ENCODE data around the gene AMBRA1.
"Not testable (repeated sequence)": the region's sequence is repeated elsewhere in the genome, so short reads cannot be mapped to it uniquely, and the experiment has no call there.

The AMBRA1 gene

DNA sequence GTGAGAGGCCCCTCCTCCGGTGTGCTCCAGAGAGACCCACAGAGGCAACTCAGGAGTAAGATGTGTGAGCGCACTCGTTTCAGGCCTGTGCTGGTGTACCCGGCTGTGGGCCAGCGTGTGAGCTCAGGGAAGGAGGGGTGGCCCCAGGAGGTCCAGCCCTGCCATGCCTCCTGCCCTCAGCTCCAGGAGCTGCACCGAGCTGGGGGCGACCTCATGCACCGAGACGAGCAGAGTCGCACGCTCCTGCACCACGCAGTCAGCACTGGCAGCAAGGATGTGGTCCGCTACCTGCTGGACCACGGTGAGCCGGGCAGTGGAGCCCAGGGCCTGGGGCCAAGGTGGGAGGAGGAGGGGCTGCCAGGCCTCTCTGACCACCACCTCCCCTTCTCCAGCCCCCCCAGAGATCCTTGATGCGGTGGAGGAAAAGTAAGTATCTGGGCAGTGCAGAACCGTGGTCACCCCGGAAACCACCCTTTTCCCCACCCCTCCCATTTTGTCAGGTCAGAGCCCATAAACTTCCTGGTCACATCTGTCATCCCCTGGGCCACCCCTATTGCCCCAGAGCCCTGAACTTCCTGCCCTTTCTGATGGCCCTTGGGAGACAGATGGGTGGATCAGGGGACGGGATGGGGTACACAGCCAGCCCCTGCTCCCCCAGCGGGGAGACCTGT, 214.9 kb downstream of the AMBRA1 start:
- DNase-seq = no peak

DNA sequence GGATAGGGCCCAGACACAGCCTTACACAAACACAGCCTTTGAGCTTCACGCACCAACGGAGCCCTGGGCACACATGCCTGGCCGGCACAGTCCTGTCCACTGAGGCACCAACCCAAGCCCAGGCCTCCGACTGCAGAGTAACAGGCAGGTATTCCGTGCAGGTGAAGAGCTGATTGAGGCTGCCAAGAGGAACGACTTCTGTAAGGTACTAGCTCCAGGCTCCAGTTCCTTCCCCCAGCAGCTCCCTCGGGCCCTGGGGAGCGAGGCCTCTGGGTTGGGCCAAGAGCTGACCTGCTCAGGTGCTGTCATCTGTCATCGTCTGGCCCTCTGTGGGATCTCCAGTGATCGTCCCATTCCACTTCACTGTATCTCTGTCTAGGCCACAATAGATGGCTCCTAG, 215.5 kb downstream of the AMBRA1 start:
- no peak for DNase-seq

DNA sequence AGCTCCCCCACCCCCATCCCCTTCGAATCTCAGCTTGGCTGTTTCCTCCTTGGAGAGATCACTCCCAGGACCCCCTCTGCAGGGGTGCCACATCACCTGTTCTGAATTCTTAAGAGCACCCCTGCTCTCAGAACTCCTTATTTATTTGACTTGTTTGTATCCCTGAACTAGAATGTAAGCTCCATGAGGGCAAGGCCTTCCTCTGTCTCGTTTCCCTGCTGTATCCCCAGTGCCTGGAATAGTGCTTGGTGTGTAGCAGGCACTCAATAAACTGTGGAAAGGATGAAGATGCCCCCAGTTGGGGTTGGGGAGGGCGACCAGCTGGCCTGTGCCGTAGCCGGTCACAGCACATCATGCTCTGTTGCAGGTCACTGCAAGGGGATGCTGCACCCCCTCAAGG, 216.0 kb downstream of the AMBRA1 start:
- no peak for DNase-seq

DNA sequence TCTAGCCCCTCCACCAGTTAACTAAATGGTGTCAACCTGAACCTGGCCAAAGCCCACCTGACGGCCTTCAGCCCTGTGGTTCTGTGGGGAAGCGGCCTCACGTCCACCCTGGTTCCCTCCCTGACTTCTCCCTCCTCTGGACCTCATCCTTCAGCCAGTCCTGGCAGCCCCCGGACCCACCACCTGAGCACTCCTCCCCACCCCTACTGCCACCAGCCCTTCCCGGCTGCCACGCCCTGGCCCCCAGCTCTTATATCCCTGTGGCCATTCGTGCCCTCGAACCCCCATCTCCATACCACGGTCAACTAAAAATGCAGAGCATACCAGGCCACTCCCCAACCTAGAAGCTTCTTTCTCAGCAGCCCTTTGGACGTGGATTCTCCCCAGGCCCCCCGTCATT, 216.5 kb downstream of the AMBRA1 start:
- DNase-seq = no peak

DNA sequence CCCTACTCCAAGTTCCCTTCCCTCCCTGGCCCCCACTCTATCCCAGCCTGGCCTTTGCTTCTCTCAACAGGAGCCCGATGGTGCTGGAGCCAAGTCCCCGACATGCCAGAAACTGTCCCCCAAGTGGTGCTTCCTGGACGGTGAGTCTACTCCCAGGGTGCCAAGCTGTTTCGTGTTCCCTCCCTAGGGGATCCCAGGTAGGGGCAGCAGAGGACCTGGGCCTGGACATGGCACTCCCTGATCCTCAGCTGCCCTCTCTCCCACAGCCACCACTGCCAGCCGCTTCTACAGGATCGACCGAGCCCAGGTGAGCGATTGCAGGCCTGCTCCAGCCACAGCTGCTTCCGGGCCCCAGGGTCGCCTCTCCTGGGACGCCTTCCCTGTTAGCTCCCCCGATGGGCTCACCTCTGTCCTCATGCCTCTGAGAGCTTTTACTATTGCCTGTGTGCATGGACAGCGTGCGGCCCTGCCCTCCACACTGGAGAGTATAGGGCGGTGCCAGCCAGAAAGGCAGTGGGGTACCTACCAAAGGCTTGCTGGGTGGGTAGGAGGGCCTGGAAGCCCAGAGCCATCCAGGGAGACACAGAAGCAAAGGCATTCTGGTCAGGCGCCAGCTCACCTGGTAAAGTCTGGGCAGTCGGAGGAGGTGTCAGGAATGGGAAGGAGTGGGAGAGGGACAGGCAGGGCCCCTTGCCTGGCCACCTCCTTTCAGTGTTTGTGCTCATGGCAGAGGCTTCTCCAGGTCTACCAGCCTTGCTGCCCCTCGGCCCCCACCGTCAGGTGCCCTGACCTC, 217.4 kb downstream of the AMBRA1 start:
- no peak for DNase-seq

DNA sequence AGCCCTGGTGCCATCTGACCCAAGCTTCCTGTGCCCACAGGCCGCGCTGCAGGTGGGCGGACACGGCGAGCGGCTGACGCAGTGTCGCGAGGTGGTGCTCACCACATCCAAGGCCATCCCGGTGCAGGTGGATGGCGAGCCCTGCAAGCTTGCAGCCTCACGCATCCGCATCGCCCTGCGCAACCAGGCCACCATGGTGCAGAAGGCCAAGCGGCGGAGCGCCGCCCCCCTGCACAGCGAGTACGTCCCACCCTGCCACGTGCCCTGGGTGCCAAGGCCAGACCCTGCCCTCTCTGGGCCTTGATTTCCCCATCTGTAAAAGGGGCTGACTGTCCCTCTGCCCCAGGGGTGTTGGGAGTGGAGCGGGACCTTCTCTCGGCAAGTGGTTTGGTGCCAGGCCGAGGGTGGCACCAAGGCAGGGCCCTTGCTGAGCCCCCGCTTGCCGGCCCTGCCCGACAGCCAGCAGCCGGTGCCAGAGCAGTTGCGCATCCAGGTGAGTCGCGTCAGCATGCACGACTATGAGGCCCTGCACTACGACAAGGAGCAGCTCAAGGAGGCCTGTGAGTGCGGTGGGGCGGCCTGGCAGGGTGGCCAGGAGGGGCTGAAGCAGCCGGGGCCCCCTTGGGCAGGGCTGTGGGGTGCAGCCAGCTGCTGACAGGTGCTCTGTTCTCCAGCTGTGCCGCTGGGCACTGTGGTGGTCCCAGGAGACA, 218.3 kb downstream of the AMBRA1 start:
- no peak for DNase-seq

DNA sequence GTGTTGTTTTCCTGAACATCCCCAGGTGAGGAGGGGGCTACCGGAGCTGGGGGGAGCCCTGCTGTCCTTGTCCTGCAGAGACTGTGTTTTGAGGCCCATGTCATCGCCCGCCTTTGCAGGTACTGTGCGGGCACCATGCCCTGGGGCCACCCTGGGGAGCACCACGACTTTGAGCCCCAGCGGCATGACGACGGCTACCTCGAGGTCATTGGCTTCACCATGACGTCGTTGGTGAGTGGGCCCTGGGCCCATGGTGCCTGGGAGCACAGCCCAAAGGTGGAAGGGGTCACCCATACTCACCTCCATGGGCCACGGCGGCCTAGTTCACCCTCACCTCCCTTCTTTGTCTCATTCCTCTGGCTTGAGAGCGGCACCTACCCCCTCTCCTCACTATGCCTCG, 219.0 kb downstream of the AMBRA1 start:
- no peak for DNase-seq

DNA sequence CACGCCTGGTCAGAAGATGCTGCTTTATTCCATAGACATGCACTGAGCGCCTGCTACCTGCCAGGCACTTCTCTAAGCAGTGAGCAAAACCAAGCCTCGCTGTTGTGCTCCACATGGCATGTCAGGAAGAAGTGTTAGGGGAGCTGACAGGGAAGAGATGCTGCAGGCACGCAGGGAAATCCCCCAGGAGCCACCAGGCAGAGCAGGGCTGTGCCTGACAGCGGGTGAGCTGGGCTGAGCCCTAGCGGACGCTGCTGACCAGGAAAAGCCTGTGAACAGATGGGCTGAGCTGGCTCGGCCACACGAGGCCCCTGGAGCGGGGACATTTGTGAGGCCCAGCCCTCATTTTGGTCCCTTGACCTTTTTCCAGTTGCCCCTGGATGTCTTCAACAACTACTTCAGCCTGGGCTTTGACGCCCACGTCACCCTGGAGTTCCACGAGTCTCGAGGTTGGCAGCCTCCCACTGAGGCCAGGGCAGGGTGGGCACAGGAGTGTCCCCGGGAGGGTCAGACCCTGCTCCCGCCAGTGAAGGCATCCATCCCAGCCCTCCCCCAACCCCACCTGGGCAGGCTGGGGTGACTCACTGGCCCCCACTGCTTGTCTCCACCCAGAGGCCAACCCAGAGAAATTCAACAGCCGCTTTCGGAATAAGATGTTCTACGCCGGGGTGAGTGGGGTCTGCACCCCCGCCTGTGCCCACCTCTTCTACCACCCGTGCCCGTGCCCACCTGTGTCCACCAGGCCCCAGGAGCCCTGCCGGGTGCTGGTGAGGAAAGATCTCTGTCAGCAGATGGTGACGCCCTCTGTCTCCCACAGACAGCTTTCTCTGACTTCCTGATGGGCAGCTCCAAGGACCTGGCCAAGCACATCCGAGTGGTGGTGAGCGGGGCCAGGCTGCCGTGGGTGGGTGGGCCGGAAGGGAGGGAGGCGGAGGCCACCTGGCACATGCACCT, 219.8 kb downstream of the AMBRA1 start:
- no peak for DNase-seq

DNA sequence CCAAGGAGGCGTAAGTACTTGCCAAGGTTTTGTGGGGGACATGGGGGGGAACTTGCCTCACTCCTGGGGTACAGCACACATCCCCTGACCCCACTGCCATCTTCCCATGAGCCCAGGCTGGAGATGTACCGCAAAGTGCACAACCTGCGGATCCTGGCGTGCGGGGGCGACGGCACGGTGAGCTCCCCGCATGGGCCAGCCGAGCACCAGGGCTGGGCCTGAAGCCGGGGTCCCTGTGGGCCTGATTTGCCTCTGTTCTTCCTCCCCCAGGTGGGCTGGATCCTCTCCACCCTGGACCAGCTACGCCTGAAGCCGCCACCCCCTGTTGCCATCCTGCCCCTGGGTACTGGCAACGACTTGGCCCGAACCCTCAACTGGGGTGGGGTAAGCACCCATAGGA, 221.3 kb downstream of the AMBRA1 start:
- not testable (repeated sequence) for DNase-seq

DNA sequence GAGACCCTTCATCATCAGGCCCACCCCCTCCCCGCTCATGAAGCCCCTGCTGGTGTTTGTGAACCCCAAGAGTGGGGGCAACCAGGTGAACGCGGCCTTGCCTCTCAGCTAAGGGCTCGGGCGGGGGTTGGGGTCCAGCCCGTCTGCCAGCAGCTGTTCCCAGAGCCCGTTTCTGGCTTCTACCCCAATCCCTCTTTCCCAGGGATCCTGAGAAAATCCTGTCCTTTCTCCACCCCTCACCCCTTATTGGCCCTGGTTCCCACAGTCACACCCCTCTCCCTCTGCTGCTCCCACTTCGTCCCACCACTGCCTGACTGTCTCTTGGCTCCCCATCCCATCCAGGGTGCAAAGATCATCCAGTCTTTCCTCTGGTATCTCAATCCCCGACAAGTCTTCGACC, 221.7 kb downstream of the AMBRA1 start:
- DNase-seq = no peak

DNA sequence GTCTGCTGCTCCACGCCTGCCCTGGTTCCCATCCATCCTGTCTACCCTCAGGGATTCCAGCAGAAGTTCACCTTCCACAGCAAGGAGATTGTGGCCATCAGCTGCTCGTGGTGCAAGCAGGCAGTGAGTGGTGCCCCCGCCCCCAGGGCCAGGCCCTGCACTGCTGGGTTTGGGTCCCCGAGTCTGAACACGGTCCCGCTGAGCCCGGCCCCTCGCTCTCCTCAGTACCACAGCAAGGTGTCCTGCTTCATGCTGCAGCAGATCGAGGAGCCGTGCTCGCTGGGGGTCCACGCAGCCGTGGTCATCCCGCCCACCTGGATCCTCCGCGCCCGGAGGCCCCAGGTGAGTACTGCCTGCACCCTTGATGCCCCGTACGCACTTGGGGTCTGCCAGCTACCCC, 222.6 kb downstream of the AMBRA1 start:
- DNase-seq = not testable (repeated sequence)

DNA sequence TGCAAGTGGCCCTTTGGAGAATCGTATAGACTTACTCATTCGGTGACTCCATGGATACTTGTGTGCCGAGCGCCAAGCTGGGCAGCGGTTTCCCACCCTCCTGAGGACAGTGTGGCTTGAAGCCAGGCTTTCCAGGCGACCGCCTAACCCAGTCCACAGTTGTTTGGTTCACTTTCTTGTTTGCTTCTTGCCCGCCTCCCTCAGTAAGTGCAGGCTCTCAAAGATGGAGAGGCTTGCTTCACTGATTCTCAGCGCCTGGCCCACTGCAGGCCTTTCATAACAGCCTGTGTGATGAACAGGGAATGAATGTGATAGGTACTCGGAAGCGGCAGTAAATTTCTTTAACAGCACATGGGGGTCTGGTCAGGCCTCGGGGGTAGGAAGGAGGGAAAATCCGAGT, 223.6 kb downstream of the AMBRA1 start:
- no peak for DNase-seq

DNA sequence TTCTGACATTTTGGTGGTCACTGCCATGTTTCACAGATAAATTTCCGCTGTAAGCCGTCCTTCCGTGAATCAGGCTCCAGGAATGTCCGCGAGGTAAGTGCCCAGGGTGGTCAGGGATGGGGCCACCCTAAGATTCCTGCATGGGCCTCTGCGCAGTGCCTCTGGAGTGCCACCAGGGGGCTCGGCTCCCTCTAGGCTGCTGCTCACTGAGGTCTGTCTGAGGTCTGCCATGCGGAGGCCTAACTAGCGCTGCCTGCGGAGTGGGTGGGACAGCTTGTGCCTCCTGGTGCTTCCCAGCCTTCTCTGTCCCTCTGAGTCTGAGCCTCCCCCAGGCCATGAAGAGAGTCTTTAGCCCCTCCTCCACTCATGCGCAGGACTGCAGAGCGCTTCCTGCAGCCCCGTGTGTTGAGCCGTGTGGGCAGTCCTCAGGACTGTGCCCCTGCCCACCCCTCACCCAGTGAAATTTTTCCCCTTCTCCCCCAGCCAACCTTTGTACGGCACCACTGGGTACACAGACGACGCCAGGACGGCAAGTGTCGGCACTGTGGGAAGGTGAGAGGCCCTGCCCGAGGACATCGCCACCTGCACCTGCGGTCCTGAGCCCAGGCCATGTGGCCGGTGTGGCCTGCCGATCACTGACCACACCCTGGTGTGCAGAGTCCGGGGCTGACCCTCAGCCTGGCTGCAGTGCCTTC, 224.2 kb downstream of the AMBRA1 start:
- DNase-seq = peak; percentile 27

DNA sequence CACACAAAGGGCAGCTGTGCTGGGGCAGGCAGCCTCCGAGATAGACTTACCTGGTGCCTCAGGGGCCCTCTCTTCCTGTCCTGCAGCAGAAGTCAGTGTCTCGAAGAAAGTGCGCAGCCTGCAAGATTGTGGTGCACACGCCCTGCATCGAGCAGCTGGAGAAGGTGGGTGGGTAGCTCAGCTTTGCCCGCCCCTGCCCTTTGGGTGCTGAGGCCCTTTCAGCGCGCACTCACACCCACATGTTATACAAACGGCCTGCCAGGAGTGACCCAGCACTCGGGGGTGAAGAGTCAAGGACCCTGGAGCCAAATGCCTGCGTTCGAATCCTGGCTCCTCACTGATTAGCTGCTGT, 225.9 kb downstream of the AMBRA1 start:
- no peak for DNase-seq

DNA sequence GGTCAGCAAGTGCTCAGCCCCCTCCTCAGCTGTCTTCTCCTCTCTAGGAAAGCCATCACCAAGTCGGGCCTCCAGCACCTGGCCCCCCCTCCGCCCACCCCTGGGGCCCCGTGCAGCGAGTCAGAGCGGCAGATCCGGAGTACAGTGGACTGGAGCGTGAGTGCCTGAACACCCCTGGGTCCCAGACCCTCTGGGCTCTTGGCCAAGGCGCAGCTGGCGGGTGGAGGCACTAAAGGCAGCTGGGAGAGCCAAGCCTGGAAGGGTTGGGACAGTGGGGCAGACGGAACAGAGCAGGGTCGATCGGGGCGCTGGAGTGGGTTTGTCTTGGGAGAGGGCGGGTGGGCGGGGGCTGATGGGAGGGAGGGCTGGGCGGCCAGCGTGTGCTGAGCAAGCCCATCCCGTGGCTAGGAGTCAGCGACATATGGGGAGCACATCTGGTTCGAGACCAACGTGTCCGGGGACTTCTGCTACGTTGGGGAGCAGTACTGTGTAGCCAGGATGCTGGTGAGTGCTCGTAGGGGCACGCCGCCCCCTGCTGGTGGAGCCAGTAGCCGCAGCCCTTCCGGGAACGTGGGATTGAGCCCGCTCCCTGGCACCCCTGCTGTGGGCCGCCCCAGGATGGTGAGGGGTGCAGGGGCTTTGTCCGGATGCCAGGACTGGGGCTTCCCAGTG, 226.4 kb downstream of the AMBRA1 start:
- no peak for DNase-seq

DNA sequence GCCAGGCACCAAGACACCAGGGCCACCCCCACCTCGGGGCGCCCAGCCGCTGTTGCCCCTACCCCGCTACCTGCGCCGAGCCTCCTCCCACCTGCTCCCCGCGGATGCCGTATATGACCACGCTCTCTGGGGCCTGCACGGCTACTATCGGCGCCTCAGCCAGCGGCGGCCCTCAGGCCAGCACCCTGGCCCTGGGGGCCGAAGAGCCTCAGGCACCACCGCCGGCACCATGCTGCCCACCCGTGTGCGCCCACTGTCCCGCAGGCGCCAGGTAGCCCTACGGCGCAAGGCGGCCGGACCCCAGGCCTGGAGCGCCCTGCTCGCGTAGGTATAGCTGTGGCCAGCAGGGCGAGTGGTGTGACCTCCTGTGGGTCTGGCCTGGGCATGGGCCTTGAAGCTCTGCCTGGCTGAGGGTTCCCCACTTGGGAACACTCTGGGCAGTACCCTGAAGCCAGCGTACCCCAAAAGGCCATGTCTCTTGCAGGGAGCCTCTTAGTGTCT, 227.1 kb downstream of the AMBRA1 start:
- DNase-seq = no peak

DNA sequence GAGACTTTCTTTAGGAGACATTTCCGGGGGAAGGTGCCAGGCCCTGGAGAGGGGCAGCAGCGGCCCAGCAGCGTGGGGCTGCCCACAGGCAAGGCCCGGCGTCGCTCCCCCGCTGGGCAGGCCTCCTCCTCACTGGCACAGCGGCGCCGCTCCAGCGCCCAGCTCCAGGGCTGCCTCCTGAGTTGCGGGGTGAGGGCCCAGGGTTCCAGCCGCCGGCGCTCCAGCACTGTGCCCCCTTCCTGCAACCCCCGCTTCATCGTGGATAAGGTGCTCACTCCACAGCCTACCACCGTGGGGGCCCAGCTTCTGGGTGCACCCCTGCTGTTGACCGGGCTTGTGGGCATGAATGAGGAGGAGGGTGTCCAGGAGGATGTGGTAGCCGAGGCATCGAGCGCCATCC, 227.6 kb downstream of the AMBRA1 start:
- DNase-seq = no peak

DNA sequence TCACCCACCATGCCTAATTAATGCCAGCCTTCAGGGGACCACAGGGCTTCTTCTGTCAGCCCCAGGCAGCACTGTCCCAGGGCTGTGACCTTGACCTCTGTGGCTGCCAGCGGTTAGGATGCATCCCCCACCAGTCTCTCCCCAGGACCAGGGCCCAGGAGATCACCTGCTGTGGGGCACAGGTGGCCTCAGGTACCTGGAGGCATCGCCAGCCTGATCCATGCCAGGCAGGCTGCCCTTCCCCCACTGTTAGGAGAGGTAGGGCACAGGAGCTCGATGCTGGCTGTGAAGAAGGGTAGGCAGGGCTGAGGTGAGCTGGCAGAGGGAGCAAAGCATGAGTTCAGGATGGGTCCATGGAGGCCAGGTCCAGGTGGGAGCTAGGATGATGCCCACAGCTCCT, 229.0 kb downstream of the AMBRA1 start:
- DNase-seq = no peak

DNA sequence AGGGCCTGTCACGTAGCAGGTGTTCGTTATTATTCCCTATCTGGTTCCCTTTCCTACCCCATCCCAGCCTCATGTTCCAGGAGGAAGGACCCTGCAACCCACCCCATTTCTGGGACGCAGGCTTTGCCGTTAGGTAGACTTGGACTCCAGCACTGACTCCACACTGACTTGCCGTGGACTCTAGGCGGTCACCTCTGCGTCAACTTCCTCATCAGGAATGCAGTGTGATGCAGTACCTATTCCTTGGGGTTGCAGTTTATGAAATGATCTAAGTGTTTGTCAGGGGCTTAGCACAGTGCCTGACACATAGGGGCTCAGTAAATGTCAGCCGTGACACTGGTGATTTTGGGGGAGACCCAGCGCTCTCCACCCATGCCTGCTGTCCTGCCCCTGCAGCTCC, 229.8 kb downstream of the AMBRA1 start:
- no peak for DNase-seq

DNA sequence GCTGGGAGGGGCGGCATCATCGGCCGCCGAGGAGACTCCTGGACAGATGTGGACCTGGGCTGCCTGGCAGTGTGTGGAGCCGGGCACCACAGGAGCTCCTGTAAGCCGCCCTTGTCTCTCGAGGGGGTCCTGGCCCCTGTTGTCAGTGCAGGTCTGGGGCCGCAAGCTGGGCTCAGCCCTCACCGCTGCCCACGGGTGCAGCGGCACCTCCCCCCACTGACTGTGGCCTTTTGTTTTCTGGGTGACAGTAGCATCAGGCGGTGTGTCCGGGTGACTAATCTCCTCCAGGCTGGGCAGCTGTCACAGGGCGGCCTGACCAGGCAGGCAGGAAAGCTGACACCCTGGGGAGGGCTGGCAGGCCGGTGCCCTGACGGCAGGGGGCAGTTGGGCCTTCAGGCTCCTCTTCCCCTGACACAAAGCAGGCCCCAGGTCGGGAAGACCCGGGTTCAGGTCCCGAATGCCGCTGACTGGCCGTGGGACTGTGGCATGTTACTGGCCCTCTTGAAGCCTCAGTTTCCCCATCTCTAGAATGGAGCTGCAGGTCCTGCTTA, 230.3 kb downstream of the AMBRA1 start:
- DNase-seq = no peak

DNA sequence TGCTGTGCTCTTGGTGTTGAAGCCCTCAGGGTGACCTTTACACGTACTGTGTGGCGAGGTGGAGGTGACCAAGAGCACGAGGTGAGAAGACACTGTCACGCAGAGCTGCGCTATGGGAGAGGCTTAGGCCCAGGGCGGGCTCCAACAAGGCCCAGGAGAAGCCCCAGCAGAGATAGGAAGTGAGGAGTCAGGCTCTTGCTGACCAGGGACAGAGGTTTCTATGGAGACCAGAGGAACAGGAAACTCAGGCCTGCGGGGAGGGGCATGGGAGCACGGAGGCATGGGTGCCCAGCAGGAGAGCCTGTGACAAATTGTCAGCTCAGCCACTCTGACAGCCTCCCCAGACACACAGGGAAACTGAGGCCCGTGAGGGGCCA, 230.8 kb downstream of the AMBRA1 start:
- no peak for DNase-seq

All from DMS153 (cell line).